ENCODE results near the gene POU2F2.

DNA sequence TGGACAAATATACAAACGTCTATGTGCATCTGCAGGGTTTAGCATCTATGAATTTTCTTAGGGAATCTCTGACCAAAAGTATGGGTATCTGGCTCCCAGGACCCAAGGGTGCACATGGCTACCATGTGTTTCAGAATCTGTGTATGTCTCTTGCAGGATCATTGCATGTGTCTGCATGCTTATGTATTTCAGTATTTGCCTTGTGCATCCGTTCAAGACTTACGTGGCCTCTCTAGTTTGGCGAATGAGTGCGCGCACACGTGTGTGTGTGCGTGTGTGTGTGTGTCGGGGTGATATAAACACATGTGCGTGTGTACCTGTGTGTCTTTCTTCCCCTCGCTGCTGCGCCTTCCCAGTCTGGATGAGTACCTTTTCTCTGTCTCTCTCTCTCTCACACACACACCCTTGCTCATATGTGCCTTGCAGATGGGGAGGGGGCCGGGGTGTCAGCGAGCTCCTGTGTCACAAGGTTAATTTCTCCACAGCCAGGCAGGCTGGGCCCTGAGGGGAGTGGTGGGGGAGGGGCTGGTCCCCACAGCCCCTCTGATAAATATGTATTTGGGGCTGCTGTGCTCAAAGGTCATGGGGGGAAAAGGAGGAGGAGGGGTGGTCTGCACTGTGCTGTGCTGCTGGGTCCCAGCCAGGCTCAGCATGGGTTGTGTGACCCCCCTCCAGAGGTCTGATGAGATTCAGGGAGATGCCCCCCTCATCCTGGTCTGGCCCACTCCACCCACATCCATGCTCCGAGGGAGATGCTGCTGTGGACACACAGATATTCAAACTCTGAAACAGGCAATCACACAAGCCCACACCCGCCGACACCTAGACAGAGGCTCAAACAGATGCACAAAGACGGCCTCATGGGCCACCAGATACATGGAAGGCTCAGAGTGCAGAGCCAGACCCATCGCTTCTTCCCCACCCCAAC, 37.5 kb upstream of the POU2F2 start:
- TF ChIP-seq POLR2A (IDR thresholded peaks at IDR 0.05; ENCODE audit: low read depth, low read length) = no peak
- TF ChIP-seq, protein P1, sequence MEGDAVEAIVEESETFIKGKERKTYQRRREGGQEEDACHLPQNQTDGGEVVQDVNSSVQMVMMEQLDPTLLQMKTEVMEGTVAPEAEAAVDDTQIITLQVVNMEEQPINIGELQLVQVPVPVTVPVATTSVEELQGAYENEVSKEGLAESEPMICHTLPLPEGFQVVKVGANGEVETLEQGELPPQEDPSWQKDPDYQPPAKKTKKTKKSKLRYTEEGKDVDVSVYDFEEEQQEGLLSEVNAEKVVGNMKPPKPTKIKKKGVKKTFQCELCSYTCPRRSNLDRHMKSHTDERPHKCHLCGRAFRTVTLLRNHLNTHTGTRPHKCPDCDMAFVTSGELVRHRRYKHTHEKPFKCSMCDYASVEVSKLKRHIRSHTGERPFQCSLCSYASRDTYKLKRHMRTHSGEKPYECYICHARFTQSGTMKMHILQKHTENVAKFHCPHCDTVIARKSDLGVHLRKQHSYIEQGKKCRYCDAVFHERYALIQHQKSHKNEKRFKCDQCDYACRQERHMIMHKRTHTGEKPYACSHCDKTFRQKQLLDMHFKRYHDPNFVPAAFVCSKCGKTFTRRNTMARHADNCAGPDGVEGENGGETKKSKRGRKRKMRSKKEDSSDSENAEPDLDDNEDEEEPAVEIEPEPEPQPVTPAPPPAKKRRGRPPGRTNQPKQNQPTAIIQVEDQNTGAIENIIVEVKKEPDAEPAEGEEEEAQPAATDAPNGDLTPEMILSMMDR (IDR thresholded peaks at IDR 0.05; ENCODE audit: extremely low read depth in 1 of 2, insufficient read depth in 1 of 2, low read depth in 1 of 2, low read length in 2 of 2) = no peak
